GM19193 (cell line): ENCODE data around the gene ATF4.

Experiments
- POLR2A ChIP-seq: IDR thresholded peaks from 4 replicates; pipeline ENCODE4 v1.6.1; 2011; ENCODE audit not compliant: insufficient read depth, insufficient read length; ENCODE audit errors: extremely low read depth

ATF4 gene

DNA sequence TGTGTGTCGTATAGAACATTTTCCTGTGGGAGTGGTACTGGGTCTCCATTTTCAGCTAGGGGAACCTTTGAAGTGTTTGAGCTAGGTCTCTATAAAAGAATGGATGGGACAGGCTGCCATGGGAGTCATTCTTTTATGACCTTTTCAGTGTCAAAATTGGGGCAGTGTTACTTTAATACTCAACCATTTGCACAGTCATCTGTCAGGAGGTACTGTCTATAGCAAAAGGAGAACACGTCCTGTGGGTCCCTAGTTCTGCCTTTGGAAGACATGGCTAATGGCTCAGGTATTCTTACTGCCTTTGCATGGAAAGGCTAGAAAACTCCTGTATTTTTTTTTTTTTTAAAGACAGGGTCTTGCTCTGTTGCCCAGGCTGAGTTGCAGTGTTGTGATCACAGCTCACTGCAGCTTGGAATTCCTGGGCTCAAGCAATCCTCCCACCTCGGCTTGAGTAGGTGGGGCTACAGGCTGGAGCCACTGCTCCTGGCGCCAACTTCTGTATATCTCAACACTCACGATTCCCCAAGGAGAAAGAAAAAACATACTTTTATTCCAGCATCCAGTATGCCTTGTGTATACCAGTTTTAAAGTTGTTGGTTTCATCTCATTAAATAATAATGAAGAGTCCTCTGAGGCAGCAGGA lies 2.1 kb upstream of the ATF4 start:
- no peak for TF ChIP-seq POLR2A

DNA sequence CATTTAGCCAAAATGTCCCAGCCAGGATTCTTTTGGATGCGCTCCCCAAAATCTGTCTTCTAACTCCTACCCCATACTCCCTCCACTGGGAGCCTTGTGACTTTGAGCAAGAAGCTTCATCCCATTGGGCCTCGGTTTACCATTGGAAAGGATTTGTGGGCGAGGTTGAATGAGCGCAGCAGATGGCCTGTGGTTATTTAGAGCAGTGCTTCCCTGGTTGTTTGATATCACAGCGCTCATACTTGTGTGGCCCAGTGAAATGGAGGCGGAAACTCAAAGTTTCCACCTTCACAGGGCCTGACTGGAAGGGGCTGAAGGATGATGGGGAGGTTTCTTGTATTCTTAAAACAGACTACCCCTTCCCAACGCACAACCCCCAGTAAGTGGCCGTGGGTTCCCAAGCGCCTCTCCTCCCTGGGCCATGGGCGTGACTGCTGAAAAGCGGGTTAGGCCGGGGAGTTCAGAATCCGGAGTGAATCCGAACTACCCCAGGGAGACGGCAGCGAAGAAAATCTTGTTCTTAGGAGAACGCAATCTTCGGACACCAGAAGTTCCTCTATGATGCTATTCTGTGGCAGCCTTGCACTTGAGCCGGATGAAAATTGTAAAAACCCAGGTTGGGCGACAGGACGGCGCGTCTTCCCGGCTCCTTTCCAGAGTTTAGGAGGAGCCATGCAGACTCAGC lies 1.2 kb upstream of the ATF4 start:
- no peak for TF ChIP-seq POLR2A

DNA sequence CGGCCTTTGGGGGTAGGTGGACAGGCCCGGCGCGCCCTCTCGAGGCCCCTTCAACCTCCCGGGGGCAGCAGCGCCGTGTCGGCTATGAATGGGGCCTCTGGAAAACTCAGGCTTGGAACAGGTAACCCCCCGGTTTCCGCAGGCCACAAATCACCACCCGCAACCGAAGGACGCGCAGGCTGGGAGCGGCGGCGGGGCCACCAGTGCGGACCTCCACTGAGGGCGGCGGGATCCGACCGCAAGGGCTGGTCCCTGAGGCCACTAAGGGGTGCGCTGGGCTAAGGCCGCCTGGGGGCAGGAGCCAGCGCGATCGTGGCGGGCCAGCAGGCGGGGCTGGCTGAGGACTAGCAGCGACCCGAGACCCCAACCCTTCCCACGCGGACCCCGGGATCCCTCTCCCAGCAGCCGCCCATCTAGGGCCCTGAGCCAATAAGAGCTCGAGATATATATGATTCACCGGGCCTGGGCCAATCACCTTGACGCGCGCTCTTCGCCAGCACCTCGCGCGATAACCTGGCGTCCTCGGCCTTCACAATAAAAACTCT lies 609 bp upstream of the ATF4 start:
- TF ChIP-seq POLR2A, result peak; percentile 48

DNA sequence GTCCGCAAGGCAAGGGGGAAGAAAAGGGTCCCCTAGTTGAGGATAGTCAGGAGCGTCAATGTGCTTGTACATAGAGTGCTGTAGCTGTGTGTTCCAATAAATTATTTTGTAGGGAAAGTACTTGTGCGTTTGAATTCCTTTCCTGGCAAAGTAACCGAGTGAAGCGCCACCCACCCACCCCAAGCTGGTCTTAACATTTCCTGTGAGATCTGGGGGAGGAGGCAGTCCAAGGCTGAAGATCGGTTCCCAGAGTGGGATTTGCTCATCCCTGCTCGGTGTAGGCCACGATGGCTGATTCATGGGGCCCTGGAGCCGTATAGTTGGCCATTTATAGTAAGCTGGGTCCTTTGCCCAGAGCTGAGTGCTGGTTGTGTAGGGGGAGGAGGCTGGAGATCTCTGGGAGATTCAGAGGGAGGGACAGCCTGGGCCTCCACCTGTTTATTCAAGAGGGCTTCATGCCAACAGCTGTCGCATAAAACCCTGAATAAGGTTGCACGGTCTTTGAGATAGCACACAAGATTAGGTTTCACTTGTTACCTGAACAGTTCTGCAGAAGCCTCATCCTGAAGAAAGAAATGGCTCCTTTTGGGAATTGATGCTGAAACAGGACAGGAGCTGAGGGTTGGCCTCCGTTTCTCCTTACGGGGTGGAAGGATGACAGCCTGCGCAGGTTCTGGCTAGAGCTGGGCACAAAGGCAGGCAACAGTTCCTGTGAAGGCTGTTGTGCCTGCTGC lies 2.4 kb downstream of the ATF4 start:
- peak; percentile 68 for TF ChIP-seq POLR2A

DNA sequence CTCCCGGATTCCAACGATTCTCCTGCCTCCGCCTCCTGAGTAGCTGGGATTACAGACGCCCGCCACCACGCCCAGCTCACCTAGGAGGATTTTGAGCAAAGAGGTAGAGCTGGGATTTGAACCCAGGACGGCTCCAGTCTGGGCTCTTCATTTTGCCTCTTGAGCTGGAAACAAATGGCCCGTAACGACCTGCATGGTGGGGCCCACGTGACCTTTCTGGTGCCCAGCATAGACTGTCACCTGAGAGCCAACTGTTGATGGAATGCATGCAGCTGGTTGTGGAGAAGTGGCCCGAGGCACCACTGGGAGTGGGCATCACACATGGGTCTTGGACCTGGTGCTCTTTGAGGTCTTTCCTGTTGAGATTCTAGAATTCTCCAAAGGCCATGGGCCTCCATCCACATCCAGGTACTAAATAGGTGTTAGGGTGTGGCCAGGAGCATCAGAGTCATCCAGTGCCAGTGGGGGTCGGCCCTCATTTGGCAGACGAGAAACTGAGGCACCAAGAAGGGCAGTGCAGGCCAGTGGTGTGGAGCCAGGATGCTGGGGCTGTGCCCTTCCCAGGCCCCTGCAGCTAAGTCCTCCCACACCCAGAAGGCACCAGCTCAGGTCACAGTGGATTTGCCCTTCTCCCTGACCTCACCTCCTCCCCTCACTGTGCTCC lies 3.9 kb downstream of the ATF4 start:
- peak; percentile 51 for TF ChIP-seq POLR2A

DNA sequence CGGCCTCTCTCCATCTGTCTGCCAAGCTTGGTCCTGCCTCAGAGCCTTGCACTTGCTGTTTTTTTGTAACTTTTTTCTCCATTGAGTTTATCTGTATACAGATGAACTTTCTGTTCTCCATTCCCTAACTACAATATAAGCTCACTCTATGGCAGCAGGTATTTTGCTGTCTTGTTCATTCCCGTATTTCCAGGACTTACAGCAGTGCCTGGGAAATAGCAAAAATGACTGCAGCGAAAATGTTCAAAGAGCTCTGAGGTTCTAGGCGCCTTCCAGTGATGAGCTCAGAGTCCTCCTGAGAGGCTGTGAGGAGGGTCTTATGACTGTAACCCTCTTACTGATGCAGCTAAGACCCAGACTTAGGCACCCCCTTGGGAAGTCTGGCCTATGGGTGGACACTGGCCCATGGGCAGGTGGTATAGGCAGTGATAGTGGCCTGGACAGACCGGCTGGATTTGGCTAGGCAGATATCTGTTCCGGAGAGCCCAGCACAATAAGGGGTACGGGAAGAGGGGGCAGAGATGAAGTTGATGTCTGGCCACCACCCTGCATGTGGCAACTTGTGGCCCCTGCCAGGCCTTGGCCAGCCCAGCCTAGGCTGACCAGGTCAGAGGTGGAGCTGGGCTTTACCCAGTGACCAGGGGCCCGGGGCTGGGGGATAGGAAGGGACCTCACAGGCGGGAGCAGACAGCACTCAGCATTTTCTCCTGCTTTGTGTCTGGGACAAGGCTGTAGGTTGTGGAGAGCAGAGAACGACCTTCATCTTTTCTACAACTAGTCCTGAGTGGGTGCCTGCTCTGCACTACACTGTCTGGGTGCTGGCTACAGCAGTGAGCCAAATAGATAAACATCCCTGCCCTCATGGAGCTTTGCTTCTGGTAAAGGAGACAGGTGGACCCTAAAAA lies 4.6 kb downstream of the ATF4 start:
- TF ChIP-seq POLR2A, result peak; percentile 35

DNA sequence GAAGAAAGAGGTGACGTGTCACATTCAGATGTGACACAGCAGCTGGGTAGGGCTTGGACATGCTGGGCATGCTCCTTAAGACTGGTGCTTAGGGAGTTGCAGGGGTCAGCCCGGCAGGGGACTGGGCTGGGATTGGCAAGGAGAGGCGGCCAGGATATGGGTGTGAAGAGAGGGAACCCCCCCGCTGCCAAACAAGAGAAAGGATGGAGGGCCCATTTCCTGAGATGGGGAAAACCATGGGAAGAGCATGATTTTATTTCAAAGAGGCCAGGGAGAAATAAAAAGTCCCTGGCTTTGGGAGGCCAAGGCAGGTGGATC lies 5.3 kb downstream of the ATF4 start:
- no peak for TF ChIP-seq POLR2A

DNA sequence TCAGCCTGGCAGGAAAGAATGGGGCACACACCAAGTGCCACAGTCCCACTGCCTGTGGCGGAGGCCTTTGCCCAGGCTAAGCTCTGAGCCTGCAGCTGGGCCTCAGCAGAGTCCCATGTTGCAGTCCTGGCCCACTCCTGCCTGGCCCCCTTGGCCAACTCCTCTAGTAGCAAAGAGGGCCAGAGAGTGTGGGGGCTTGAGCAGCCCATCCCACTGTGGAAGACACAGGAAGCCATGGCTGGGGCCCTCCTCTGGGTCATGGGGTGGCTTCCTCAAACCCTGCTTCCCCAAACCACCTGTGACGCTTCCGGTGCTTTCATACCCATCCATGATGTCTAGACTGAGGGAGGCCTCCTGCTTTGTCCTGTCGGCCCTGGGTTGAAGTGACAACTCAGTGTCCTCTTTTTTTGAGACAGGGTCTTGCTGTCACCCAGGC lies 6.4 kb downstream of the ATF4 start:
- TF ChIP-seq POLR2A, result peak; percentile 38

DNA sequence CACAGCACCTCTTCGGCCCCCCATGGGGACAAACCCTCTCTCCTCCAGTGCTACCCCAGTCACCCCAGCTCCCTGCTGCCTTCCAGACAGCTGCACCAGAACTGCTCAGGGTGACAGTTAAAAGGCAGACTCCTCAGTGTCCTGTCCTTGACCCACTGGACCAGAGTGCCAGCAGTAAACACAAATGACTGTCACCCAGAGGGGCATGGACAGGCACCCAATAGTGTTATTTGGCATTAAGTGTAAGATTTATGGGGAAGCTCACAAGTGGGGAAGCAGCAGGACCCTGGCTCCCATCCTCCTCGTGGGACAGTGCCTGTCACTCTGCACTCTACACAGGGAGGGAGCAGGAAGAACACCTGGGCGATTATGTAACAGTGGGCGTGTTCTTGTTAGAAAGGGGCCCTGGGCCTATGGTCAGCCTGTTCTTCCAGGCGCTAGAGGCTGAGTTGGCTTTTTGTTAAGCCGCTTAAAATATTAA lies 7.2 kb downstream of the ATF4 start:
- no peak for TF ChIP-seq POLR2A

DNA sequence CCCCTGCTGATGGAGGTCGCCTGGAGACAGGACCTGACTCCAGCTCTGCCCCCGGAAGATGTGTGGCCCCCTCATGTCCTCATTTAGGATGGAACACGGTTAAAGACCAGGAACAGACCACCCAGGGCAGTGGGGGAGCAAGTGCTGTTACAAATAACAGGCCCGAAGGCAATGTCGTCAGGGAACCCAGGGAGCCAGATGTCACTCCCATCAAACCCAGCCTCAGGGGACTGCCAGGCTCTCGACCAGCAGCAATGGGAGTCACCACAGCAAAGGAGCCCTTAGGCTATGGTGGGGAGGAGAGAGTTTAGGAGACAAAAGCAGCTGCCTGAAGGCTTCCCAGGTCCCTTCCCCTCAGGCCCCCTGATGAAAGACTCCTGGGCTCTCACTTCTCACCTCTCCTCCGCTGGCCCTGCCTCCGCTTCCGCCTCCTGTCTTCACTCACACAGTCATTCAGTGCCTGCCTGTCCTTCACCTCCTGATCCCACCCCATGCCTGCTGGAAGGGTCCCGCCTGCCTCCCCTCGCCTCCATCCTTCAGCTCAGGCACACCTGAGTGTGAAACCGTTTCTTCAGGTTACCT lies 7.8 kb downstream of the ATF4 start:
- peak; percentile 8 for TF ChIP-seq POLR2A

DNA sequence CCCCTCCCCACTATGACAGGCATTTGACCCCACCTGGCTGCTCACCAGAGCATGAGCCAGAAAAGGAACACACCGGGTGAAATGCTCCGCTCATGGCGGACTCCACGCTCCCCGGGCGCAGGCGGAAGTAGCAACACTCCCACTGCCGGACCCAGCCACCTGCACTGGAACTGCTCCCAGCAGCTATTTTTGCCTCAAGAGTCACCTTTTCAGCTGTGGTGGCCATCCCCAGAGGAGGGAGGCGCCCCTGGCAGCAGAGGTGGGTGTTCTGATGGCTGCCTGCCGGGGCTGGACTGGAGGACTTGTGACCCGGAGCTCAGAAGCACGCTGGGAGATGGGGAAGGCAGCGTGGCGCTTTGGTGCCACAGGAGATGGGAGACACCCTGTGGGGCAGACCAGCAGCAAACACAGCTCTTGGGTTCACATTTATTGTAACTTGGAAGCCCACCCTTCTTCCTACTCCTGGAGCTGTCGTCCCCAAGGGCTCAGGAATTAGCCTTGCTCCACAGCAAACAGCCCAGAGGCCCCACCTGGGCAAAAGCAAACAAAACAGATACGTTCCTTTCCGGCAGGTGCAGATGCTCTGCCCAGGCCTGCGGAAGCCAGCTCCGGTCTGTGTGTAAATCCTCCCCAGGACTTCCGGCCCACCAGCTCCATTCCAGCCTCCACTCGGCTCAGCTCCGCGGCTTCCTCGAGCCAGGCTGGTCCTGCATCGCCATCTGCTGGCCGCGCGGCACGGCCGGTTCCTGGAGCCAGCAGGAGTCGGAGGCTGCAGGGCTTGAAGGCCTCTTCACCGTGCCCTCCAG lies 8.5 kb downstream of the ATF4 start:
- TF ChIP-seq POLR2A, result peak; percentile 31

DNA sequence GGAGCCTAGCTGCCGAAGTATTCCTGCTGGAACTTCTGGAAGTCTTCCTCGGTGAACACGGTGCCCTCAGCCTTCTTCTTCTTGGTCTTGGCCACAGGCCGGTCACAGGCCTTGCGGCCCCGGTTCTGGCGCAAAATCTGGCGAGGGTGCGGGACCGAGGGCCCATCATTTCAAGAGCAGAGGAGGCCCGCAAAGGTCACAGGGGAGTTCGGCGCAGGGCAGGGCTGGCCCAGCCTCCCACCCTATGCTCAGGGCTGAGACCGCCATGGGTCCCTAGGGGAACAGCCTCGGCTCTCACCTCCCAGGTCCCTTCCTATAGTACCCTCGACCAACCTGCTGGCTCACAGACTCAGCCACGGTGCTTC lies 9.1 kb downstream of the ATF4 start:
- TF ChIP-seq POLR2A, result no peak

DNA sequence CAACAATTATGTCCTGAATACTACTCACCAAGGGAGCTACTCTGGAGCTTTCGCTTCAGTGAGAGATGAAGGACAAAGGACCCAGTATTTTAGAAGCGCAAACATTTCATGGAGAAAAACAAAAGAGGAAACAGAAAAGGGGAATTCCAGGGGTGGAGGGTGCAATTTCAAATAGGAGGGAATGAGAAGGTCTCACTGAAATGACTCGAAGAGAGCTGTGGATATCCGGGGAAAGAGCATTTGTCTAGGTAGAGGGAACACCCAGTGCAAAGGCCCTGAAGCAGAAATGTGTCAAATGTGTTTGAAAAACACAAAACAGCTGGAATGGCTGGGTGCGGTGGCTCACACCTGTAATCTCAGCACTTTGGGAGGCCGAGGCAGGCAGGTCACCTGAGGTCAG lies 9.8 kb downstream of the ATF4 start:
- TF ChIP-seq POLR2A, result no peak
